Measurements from ENCODE around the gene ETFRF1. TPM values are rescaled to one million over a fixed set of nuclear protein-coding genes. Genes with fewer than 3 reads are reported as not detected.
A peak's percentile ranks its signal among the peaks of the same experiment; 100 is the strongest.

ETFRF1 gene
- total RNA-seq, 2 experiments from 2014 or later = 32.9 to 39.8 TPM

DNA sequence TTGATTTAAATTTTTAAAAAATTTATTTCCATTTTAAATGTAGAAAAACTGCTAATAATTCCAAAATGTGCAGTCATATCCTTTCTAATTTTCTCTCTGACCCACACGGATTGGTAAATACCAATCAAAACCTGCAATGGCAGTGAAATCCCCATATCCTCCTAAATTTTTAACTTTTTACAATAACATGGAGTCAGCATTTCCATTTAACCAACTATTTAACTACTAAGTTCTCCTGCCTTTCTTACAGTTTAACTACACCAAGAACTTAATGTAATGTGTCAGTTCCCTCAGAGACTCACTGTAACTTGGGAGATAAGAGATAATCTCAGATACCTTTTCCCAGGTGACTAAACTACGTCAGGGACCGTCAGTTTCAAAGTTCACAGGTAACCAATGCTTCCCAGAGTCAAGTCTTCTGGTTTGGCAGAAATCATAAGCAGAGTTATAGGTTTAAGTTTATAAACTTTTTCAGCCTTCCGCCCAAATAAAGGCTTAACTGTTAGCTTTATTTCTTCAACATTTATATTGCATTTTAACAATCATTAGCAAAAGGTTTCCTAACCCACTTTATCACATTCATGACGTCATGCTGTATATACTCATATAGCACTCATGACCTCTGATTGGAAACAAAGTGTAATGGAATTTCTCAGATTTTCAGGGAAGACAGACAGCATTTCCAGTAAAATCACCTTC lies 48.1 kb downstream of the ETFRF1 start:
- Histone ChIP-seq H3K27me3 (ENCODE audit: control insufficient read depth in 1 of 2, insufficient read depth in 2 of 2, low read length in 2 of 2) (no peaks in the 10 kb centered on the region), H3K36me3 (ENCODE audit: insufficient read depth, low read length) (peaks cover 29% of the 10 kb centered on the region), H3K9me3 (ENCODE audit: control insufficient read depth in 1 of 2, insufficient read depth in 1 of 2, low read length in 2 of 2) (no peaks in the 10 kb centered on the region), H3K27ac (ENCODE audit: low read depth in 1 of 2, low read length in 2 of 2) (no peak overlapping the region), H3K4me1 (ENCODE audit: insufficient read depth, low read length) (peaks cover 10% of the 10 kb centered on the region), H3K4me3 (ENCODE audit: low read length) (no peak overlapping the region)
- no peaks in the 10 kb centered on the region for H3K9me3 Mint-ChIP-seq
- ATAC-seq (ENCODE audit: poor library complexity) (no peak), DNase-seq (no peak)
- TF ChIP-seq, protein P1, sequence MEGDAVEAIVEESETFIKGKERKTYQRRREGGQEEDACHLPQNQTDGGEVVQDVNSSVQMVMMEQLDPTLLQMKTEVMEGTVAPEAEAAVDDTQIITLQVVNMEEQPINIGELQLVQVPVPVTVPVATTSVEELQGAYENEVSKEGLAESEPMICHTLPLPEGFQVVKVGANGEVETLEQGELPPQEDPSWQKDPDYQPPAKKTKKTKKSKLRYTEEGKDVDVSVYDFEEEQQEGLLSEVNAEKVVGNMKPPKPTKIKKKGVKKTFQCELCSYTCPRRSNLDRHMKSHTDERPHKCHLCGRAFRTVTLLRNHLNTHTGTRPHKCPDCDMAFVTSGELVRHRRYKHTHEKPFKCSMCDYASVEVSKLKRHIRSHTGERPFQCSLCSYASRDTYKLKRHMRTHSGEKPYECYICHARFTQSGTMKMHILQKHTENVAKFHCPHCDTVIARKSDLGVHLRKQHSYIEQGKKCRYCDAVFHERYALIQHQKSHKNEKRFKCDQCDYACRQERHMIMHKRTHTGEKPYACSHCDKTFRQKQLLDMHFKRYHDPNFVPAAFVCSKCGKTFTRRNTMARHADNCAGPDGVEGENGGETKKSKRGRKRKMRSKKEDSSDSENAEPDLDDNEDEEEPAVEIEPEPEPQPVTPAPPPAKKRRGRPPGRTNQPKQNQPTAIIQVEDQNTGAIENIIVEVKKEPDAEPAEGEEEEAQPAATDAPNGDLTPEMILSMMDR (IDR thresholded peaks at IDR 0.05) = no peak
- H3K27me3 Mint-ChIP-seq = no peaks in the 10 kb centered on the region
- H3K36me3 Mint-ChIP-seq (ENCODE audit: low read depth) = peaks cover 75% of the 10 kb centered on the region
- no peak overlapping the region for H3K4me3 Mint-ChIP-seq
- intact Hi-C loops (cut with DNase I, micrococcal nuclease) = loop anchor here in 1 of 2 experiments (5.0 to 10.0 kb wide), 3 partner anchors 39 to 82 kb away; partner anchors contain the start of genes DNAI7 and ETFRF1
- ChIA-PET POLR2A (interaction anchor here (0.8 to 2.7 kb wide), 2 partner anchors 8 to 134 kb away, joined by 4 to 33 read pairs; partner anchors contain the start of gene KRAS), CTCF (interaction anchor here (1.4 kb wide), 1 partner anchor 144 kb away, joined by 5 read pairs; no protein-coding TSS in a partner anchor)
- peaks cover 51% of the 10 kb centered on the region for H3K4me1 Mint-ChIP-seq (ENCODE audit: low read depth)
- H3K27ac Mint-ChIP-seq = peak overlapping the region; percentile 45

DNA sequence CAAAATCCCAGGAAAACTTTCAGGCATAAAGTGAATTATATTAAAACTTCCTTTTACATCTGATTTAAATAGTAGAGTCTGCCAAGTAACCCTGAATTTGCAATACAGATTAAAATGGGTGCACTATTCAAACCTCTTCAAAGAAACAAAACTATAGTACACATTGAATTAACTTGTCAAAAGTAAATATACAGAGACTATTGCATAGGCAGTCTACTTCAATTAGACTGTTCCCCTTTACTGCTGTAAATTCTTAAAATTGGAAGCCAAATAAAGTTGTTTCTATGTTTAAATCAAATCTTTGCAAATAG lies 48.6 kb downstream of the ETFRF1 start:
- peak overlapping the region; percentile 6 for H3K27ac Mint-ChIP-seq
- TF ChIP-seq, protein P1 (IDR thresholded peaks at IDR 0.05) = no peak
- H3K36me3 ChIP-seq (ENCODE audit: insufficient read depth, low read length) = peaks cover 29% of the 10 kb centered on the region
- H3K4me3 ChIP-seq (ENCODE audit: low read length) = no peak overlapping the region
- H3K4me1 ChIP-seq (ENCODE audit: insufficient read depth, low read length) = peaks cover 14% of the 10 kb centered on the region
- ChIA-PET POLR2A (no interaction called here), CTCF (interaction anchor here (1.4 kb wide), 1 partner anchor 144 kb away, joined by 5 read pairs; no protein-coding TSS in a partner anchor)
- H3K9me3 Mint-ChIP-seq = no peaks in the 10 kb centered on the region
- peaks cover 56% of the 10 kb centered on the region for H3K4me1 Mint-ChIP-seq (ENCODE audit: low read depth)
- H3K27me3 ChIP-seq (ENCODE audit: control insufficient read depth in 1 of 2, insufficient read depth in 2 of 2, low read length in 2 of 2) = no peaks in the 10 kb centered on the region
- DNase-seq (no peak), ATAC-seq (ENCODE audit: poor library complexity) (no peak)
- H3K4me3 Mint-ChIP-seq = no peak overlapping the region
- H3K9me3 ChIP-seq (ENCODE audit: control insufficient read depth in 1 of 2, insufficient read depth in 1 of 2, low read length in 2 of 2) = no peaks in the 10 kb centered on the region
- no peak overlapping the region for H3K27ac ChIP-seq (ENCODE audit: low read depth in 1 of 2, low read length in 2 of 2)
- peaks cover 70% of the 10 kb centered on the region for H3K36me3 Mint-ChIP-seq (ENCODE audit: low read depth)
- intact Hi-C loops (cut with DNase I, micrococcal nuclease) = loop anchor here in 1 of 2 experiments (5.0 to 10.0 kb wide), 3 partner anchors 39 to 81 kb away; partner anchors contain the start of genes DNAI7 and ETFRF1
- no peaks in the 10 kb centered on the region for H3K27me3 Mint-ChIP-seq

DNA sequence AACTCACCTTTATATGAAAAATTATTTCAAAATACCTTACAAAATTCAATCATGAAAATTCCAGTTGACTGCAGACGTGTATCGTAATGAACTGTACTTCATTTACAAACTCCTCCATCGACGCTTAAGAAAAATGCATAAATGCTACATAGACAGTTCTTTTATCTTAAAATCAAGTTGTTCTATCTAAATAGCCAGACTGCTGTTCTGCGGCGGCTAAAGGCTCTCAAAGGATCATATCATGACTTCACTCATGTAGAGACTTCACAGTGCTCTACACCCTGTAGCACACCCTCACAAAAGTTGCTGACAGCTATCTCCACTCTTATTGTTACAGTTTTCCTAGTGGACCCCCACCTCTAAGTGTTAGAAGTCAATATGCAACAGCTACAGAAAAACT lies 50.5 kb downstream of the ETFRF1 start:
- Histone ChIP-seq H3K27me3 (ENCODE audit: control insufficient read depth in 1 of 2, insufficient read depth in 2 of 2, low read length in 2 of 2) (no peaks in the 10 kb centered on the region), H3K27ac (ENCODE audit: low read depth in 1 of 2, low read length in 2 of 2) (no peak overlapping the region), H3K4me3 (ENCODE audit: low read length) (no peak overlapping the region), H3K9me3 (ENCODE audit: control insufficient read depth in 1 of 2, insufficient read depth in 1 of 2, low read length in 2 of 2) (no peaks in the 10 kb centered on the region), H3K36me3 (ENCODE audit: insufficient read depth, low read length) (peaks cover 21% of the 10 kb centered on the region), H3K4me1 (ENCODE audit: insufficient read depth, low read length) (peaks cover 26% of the 10 kb centered on the region)
- no peaks in the 10 kb centered on the region for H3K27me3 Mint-ChIP-seq
- peaks cover 66% of the 10 kb centered on the region for H3K36me3 Mint-ChIP-seq (ENCODE audit: low read depth)
- DNase-seq = no peak
- TF ChIP-seq, protein P1 (IDR thresholded peaks at IDR 0.05) = no peak
- ChIA-PET CTCF (interaction anchor here (1.0 kb wide), 1 partner anchor 13 kb away, joined by 3 read pairs; no protein-coding TSS in a partner anchor), POLR2A (interaction anchor here (0.5 to 1.9 kb wide), 5 partner anchors 78 to 140 kb away, joined by 3 to 8 read pairs (median 4); no protein-coding TSS in a partner anchor)
- H3K9me3 Mint-ChIP-seq = no peaks in the 10 kb centered on the region
- no peak for ATAC-seq (ENCODE audit: poor library complexity)
- H3K27ac Mint-ChIP-seq = peak overlapping the region; percentile 57
- H3K4me3 Mint-ChIP-seq = no peak overlapping the region
- intact Hi-C loops (cut with DNase I, micrococcal nuclease) = loop anchor here in 1 of 2 experiments (10.0 kb wide), 1 partner anchor 79 kb away; no protein-coding TSS in a partner anchor
- H3K4me1 Mint-ChIP-seq (ENCODE audit: low read depth) = peaks cover 65% of the 10 kb centered on the region

Measured in CD4-positive, alpha-beta T cell (primary cell).